Fibroblast of skin of right quadriceps (primary cell): ENCODE data around the gene RUNX1.

ENCODE experiments used
- DNase-seq: peaks from one replicate; pipeline ENCODE4 v3.0.0-alpha.2; 2013

The RUNX1 gene

GRCh38 chr21:34889676-34890469 is 159.2 kb downstream of the RUNX1 start:
- peak; percentile 85 for DNase-seq

- peak; percentile 82 for DNase-seq
Observed at GRCh38 chr21:34889320-34889675, 159.8 kb downstream of the RUNX1 start.

GRCh38 chr21:34888569-34889319 is 160.4 kb downstream of the RUNX1 start:
- DNase-seq: peak; percentile 97

- peak; percentile 96 for DNase-seq
Observed at GRCh38 chr21:34887725-34888568, 161.2 kb downstream of the RUNX1 start.

- no peak for DNase-seq
Observed at GRCh38 chr21:34887105-34887442, 162.0 kb downstream of the RUNX1 start.

GRCh38 chr21:34886240-34887104 is 162.6 kb downstream of the RUNX1 start:
- no peak for DNase-seq

DNA sequence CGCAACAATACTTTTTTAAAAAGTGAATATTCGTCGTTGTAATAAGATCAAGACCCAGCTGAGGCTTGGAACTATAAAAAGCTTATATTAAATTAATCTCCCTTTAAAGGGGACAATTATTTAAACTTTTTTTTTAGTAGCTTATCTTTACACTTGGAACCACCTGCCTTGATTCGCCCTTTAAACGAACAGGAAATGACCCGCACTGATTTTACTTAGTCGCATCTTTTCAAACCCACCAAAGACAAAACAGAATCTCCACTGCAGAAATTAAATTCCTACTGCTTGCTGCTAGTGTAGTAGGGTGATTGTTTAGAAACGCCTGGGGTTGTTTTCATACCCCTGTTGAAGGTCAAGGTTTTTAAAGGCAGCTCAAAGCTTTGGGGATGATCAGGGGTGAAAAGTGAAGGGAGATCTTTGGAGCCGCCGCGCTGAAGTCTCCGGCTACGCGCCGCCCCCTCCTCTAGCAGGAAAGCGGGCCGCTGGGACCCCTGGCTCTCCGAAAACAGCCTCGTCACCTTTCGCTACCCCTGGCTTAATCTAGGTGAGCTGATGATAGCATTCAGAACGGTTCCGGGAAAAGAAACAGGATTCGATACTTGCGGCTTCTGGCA is 163.4 kb downstream of the RUNX1 start:
- no peak for DNase-seq

DNA sequence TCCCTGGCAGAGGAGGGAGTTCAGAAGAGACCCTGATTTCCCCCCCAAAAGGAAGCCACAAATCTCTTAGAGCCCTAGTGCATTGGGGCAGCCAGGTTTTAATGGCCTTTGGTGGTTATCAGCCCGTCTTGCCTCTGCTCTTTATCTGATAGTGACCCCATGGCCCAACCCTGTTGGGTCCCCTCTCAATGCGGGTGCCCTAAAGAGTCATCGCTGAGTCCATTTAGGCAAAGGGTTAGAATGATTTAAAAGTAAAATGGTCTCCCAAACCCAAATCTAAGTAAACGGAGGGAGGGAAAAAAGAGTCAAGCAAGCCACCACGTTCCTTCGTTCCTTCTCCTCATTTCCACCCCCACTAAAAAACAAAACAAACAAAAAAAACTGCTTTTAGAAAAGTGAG is 164.0 kb downstream of the RUNX1 start:
- DNase-seq: no peak

DNA sequence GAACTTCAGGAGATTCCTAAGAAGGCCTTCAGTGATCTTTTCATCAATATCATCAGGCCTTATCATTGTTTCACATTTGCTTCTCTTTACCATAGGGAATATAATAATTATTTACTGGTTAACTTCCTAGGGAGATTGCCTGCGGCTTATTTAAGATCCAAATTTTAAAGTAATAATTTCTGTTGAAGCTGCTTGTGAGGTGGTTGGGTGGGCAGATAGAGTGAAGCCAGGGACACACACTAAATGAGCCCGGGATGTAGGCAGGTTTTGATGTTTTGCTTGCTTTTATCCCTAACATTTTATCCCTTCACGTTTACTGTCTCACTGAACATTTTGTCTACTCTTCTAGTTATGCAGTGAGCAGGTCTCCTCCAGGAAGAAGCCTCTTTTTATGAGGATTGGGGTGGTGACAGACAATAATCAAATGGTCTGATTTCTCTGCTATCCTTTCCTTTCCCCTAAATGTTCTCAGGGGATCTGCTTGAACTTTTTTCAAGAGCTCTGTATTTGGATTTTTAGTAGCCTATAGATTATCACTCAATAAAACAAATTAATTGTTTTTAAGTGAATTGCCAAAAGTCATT is 164.7 kb downstream of the RUNX1 start:
- DNase-seq: no peak

DNA sequence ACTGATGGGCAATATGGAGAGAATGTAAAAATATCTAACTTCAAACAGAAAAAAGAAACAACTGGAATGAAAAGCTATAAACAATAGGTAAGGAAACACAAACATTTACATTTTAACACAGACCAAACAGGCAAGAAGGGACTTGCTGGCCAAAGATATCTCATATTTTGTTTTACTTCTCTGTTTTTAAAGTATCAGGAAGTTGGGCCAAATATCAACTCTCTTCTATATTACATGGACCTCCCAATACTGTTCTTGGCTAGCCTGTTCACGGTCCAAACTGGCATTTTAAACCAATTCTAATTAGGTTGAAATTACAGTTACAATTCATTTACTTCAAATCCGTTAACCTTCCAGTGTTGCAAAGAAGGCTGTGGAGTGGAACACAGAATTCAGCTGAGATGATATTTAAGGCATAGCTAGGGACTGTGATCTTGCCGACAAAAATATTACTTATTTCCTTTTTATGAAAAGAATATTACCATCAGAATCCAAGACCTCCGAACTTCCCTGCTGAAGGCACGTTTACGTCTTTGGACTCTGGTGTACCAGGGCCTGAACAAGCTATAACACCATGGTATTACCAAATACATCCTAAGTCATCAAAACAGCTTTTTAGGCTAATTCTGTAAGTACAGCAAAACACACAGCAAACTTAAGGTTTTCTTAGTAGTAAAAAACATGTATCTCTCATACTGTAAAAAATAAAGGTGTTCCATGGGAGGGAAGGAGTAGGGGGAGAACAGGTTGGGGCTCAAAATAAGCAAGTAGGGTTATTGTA is 165.4 kb downstream of the RUNX1 start:
- no peak for DNase-seq

DNA sequence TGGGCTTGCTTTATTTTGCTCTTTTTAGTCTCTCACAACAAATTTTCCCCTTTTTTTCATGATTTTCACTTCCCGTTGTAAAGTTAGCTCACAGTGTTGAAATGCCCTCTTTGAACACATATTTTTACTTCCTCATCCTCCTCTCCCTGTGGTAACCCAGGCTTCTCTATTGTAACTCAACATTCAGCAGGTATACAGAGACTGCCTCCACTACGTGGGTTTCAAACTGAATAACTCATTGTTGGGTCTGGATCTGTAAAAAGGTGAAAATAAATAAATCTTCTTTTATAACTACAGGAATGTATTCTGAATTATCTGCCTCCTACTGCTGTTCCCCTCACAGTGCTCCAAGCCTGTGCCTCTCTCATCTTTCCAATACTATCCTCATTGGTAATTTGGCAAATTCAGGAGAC is 166.4 kb downstream of the RUNX1 start:
- DNase-seq: no peak

GRCh38 chr21:34881839-34882371 is 167.2 kb downstream of the RUNX1 start:
- peak; percentile 91 for DNase-seq

- DNase-seq: peak; percentile 83
Observed at GRCh38 chr21:34881421-34881820, 167.7 kb downstream of the RUNX1 start.

DNA sequence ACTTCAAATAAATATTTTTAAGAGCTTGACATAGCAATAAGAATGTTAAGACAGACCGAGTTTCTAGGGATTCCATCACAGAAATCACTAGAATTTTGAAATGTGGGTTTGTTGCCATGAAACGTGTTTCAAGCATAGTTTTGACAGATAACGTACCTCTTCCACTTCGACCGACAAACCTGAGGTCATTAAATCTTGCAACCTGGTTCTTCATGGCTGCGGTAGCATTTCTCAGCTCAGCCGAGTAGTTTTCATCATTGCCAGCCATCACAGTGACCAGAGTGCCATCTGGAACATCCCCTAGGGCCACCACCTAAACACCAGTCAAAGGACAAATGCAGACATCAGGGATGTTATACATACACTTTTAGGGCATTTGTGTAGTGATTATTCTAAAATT is 168.7 kb downstream of the RUNX1 start:
- DNase-seq: no peak

DNA sequence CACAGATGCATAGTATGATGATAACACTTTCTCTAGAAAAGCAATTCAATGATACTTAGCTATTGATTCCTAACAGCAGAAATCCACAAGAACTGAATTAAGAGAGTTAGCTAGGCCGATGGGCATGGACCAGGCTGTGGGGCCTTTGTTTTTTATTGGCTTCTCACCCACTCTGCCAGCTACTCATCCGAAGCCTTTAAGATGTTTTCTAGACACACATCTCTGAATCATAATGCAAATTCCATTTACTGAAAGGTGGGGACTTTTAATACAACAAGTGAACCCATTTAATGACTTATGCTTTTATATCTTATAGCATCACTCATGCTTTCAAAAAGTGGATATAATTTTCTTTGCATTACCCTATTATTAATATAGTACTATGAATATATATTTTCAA is 170.2 kb downstream of the RUNX1 start:
- no peak for DNase-seq

- no peak for DNase-seq
Observed at GRCh38 chr21:34878501-34878900, 170.6 kb downstream of the RUNX1 start.

DNA sequence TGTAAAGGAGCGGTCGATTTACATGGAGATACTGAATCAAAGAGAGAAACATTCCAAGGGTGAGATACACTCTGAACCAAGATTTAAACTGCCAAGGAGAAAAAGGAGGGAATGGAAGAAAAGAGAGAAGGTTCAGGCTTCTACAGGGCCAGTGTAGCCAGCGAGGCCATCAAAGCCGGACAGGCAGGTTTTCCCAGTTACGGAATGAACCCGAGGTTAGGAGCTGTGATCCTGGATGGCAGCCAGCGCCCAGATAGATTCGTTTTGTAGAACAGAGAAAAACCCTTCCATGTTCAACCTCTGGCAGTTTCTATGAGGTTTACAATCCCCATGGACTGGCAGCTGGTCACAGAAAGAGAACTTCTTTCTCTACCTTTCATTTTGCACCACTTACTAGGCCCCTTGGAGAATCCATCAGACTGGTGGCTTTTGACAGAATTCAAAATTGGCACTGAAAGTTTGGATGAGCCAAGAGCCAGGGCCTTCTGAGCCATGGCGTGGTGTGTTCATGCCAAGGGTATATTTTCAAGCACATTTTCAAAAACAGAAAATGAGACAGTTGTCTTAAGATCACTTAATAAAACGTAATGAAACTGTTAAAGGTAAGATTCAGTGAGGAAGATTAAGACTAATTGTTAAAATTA is 171.5 kb downstream of the RUNX1 start:
- DNase-seq: no peak

DNA sequence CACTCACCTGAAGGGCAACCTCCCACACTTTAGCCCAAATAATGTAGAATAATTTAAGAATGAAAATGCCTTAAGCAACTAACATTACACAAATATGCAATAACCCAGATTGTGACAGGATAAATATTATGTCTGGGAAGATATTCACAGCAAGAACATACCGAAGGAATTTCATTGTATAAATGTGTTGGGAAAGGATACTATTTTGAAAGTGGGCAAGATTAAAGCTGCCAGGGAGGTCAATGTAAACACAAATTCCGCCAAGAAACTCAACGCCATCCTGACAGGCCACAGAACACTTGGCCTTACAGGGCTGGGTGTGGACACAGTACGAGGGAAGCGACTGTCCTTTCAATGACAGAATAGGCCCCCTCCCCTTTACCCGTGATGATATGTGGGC is 173.3 kb downstream of the RUNX1 start:
- no peak for DNase-seq

- DNase-seq: no peak
Observed at GRCh38 chr21:34874684-34875513, 174.2 kb downstream of the RUNX1 start.
